Panc1 (cell line): ENCODE measurements around the gene FAM89A.

Experiments
- CTCF ChIP-seq: fragments of 450-650 bp; IDR thresholded peaks from 2 replicates; pipeline ENCODE4 v1.5.1; 2017; ENCODE audit warnings: mild to moderate bottlenecking
- POLR2AphosphoS5 ChIP-seq: IDR thresholded peaks from 2 replicates; pipeline ENCODE4 v1.6.1; 2012; ENCODE audit warnings: mild to moderate bottlenecking, low read depth, low read length, moderate library complexity

- no peak for TF ChIP-seq CTCF
- no peak for TF ChIP-seq POLR2AphosphoS5
Measured at GRCh38 chr1:231068762-231069161, 28.7 kb upstream of the FAM89A start.
